CD4-positive, alpha-beta T cell treated with Interleukin-17A for 1 hour (primary cell): ENCODE data around the gene VASP.

Experiments used
- DNase-seq: peaks from one replicate; pipeline ENCODE4 v3.0.0-alpha.2; 2020

VASP gene

GRCh38 chr19:45558399-45558878 lies 51.2 kb downstream of the VASP start:
- peak; percentile 84 for DNase-seq

GRCh38 chr19:45560038-45560437 lies 52.8 kb downstream of the VASP start:
- no peak for DNase-seq

- DNase-seq = no peak
Observed at GRCh38 chr19:45560686-45561085, 53.4 kb downstream of the VASP start.

GRCh38 chr19:45564131-45564780 lies 57.0 kb downstream of the VASP start:
- no peak for DNase-seq

GRCh38 chr19:45567609-45568008 lies 60.3 kb downstream of the VASP start:
- no peak for DNase-seq

GRCh38 chr19:45568732-45569131 lies 61.5 kb downstream of the VASP start:
- DNase-seq = no peak

- peak; percentile 55 for DNase-seq
Observed at GRCh38 chr19:45569619-45570421, 62.5 kb downstream of the VASP start.

GRCh38 chr19:45571457-45572220 lies 64.4 kb downstream of the VASP start:
- DNase-seq = no peak

GRCh38 chr19:45574526-45574925 lies 67.2 kb downstream of the VASP start:
- no peak for DNase-seq

GRCh38 chr19:45575216-45575615 lies 67.9 kb downstream of the VASP start:
- DNase-seq = no peak
